Heart left ventricle (tissue), 16 donors: ENCODE results near the gene MAPK12. TPM values are rescaled to one million over a fixed set of nuclear protein-coding genes. Genes with fewer than 3 reads are reported as not detected.

ENCODE experiments used
- ATAC-seq, 4 donors: fragments of 200-7000 bp; cut with Tn5 transposase; one replicate each; pipeline ENCODE4 v1.9.1; 2020 to 2022; ENCODE audit warnings: moderate library complexity in 4 of 4, mild to moderate bottlenecking in 3 of 4, moderate number of reproducible peaks in 1 of 4
- DNase-seq, 5 donors: peaks; one replicate each; pipeline ENCODE4 v3.0.0-alpha.2; 2020
- H3K27ac ChIP-seq, 12 donors: fragments of 200-600 bp; sonication (generic) in 4 of 12; one replicate each; pipeline versions ENCODE4 v1.5.0 to v1.8.0; 2016 to 2022; ENCODE audit warnings: mild to moderate bottlenecking in 2 of 12
- H3K27me3 ChIP-seq, 9 donors: fragments of 200-600 bp; sonication (generic) in 2 of 9; one replicate each; pipeline versions ENCODE4 v1.5.1 to v1.8.0; 2016 to 2022; ENCODE audit warnings: mild to moderate bottlenecking in 3 of 9
- H3K36me3 ChIP-seq, 9 donors: fragments of 200-600 bp; sonication (generic) in 2 of 9; one replicate each; pipeline versions ENCODE4 v1.5.0 to v1.8.0; 2018 to 2022; ENCODE audit warnings: mild to moderate bottlenecking in 2 of 9
- H3K4me1 ChIP-seq, 12 donors: fragments of 200-600 bp; sonication (generic) in 4 of 12; one replicate each; pipeline versions ENCODE4 v1.5.0 to v1.8.0; 2016 to 2022; ENCODE audit warnings: mild to moderate bottlenecking in 3 of 12
- H3K4me3 ChIP-seq, 12 donors: fragments of 200-600 bp; sonication (generic) in 4 of 12; one replicate each; pipeline versions ENCODE4 v1.5.0 to v1.8.0; 2017 to 2022; ENCODE audit warnings: mild to moderate bottlenecking in 9 of 12, moderate library complexity in 4 of 12
- H3K9me3 ChIP-seq, 12 donors: fragments of 200-600 bp; sonication (generic) in 4 of 12; one replicate each; pipeline versions ENCODE4 v1.5.0 to v1.8.0; 2016 to 2022; ENCODE audit warnings: mild to moderate bottlenecking in 1 of 12
- CTCF ChIP-seq, 12 donors: fragments of 200-600 bp; sonication (generic) in 4 of 12; IDR thresholded peaks; one replicate each; pipeline versions ENCODE4 v1.5.0 to v1.8.0; 2018 to 2022; ENCODE audit warnings: antibody characterized with exemption in 12 of 12, mild to moderate bottlenecking in 5 of 12
- POLR2A ChIP-seq, 2 donors: fragments of 450-650 bp; IDR thresholded peaks; one replicate each; pipeline ENCODE4 v1.6.1; 2017; ENCODE audit warnings: antibody characterized with exemption in 2 of 2, mild to moderate bottlenecking in 2 of 2, moderate library complexity in 2 of 2
- WGBS, 4 donors: extraction: QIAGEN DNeasy Blood & Tissue Kit in 2 of 4; methylation state at CpG; one replicate each; pipeline versions ENCODE4 v1.1.5 to v1.1.7; 2013 to 2018; 5-methylcytosine and 5-hydroxymethylcytosine counted together
- intact Hi-C, 10 donors: fragments of 100-400 bp; cut with DNase I; formaldehyde crosslinking; loops; one replicate each; pipeline versions ENCODE4 v1.11.1 to v1.14.2; 2022
- polyA plus RNA-seq, 2 donors: library from polyadenylated mRNA; stranded (reverse); fragments of 200-250 nt; gene quantifications; one replicate each; pipeline ENCODE4 v1.2.3, GENCODE V29; 2013
- total RNA-seq, 9 donors: library from RNA; depleted of rRNA in 2 of 9; stranded (reverse); fragments of >200 nt in 2 of 9; fragmentation: NEBNext Ultra II Directional in 3 of 9; extraction: Animal tissue kit (Norgen Biotek cat#: 25700) in 3 of 9; gene quantifications; one replicate each; pipeline versions ENCODE4 v1.1.0 to v1.2.4, GENCODE V29; 2016 to 2023
- donor health status: ischemic (EF 13 %, LVEDD 7.1; RV severe dilation, severe dysfunction).
- donor health status: healthy with polysubstance abuse.
- donor health status: DM: no; HTN: yes; CAD: no.
- donor health status: DM: no; HTN: no; CAD: no.
- donor health status: ischemic (EF 25% LVEDD 6.9; RV normal size, moderate dysfunction).
- donor health status: ischemic (EF 25% LVEDD 5.7; RV mildly dilated, moderate dysfunction).
- donor health status: healthy.
- donor health status: DM: yes; HTN: yes; CAD: no.
- donor health status: ischemic (EF 35%, LVEDD 5.7; RV mildly dilated, moderate dysfunction).
- donor health status: nonischemic (EF 11% LVEDD 7.7; RV severe dilation, severe dysfunction).
- donor health status: DM: yes; HTN: yes; CAD: no.
- donor health status: PGD.
- donor health status: ischemic (EF 29% LVEDD 5.4; RV normal size, mild dysfunction).
- donor health status: nonischemic (EF 23%, LVEDD 6.1; RV moderate dilation, normal function).

Gene MAPK12
- total and polyA plus RNA-seq, 11 donors = 11.6 to 18.0 (median 15.5) TPM

GRCh38 chr22:50309601-50309991 is 48.1 kb upstream of the MAPK12 start:
- Histone ChIP-seq H3K9me3 (no peaks in the 10 kb centered on the region), H3K27me3 (no peaks in the 10 kb centered on the region), H3K4me1 (peaks cover 5 to 56% (median 37%) of the 10 kb centered on the region in 12 donors), H3K4me3 (no peak overlapping the region), H3K27ac (peak overlapping the region in 11 of 12 donors; percentile 74 to 95 (median 89)), H3K36me3 (no peaks in the 10 kb centered on the region)
- ATAC-seq (no peak), DNase-seq (peak in 3 of 5 donors; percentile 17 to 62 (median 20))
- TF ChIP-seq CTCF (IDR thresholded peaks at IDR 0.05) (no peak), POLR2A (IDR thresholded peaks at IDR 0.05) (no peak)
- WGBS, 4 donors = 72 to 86% (median 74%) methylated on average over 5 to 7 of the region's 7 CpGs
- intact Hi-C loops = loop anchor here in 2 of 10 donors (5.0 kb wide), 1 partner anchor 37 kb away; the partner anchor contains the start of gene MAPK11 (in 2 of the 2)

GRCh38 chr22:50308986-50309600 is 47.6 kb upstream of the MAPK12 start:
- H3K27me3 ChIP-seq = no peaks in the 10 kb centered on the region
- intact Hi-C loops = loop anchor here in 3 of 10 donors (1.0 to 5.0 kb wide), 2 partner anchors 18 to 37 kb away; partner anchors contain the start of genes MAPK11 (in 2 of the 3) and DENND6B (in 1 of the 3)
- H3K4me1 ChIP-seq = peaks cover 7 to 58% (median 41%) of the 10 kb centered on the region in 12 donors
- H3K9me3 ChIP-seq = no peaks in the 10 kb centered on the region
- DNase-seq = peak in 2 of 5 donors; percentile 32 to 38
- H3K36me3 ChIP-seq = no peaks in the 10 kb centered on the region
- WGBS, 4 donors = 36 to 51% (median 37%) methylated on average over 9 of the region's 9 CpGs
- ATAC-seq = no peak
- peak overlapping the region; percentile 74 to 95 (median 89) for H3K27ac ChIP-seq
- TF ChIP-seq POLR2A (IDR thresholded peaks at IDR 0.05) = no peak
- TF ChIP-seq CTCF (IDR thresholded peaks at IDR 0.05) = no peak
- H3K4me3 ChIP-seq = no peak overlapping the region

- Histone ChIP-seq H3K27me3 (no peaks in the 10 kb centered on the region), H3K9me3 (no peaks in the 10 kb centered on the region), H3K36me3 (no peaks in the 10 kb centered on the region), H3K4me1 (peaks cover 13 to 58% (median 46%) of the 10 kb centered on the region in 12 donors), H3K4me3 (peak overlapping the region in 8 of 12 donors; percentile 6 to 38 (median 31)), H3K27ac (peak overlapping the region; percentile 74 to 95 (median 89))
- intact Hi-C loops = loop anchor here in 3 of 10 donors (1.0 to 5.0 kb wide), 2 partner anchors 19 to 36 kb away; partner anchors contain the start of genes MAPK11 (in 2 of the 3) and DENND6B (in 1 of the 3)
- DNase-seq = peak; percentile 90 to 94 (median 93)
- TF ChIP-seq CTCF (IDR thresholded peaks at IDR 0.05) = no peak
- peak in 1 of 2 donors; percentile 30 for TF ChIP-seq POLR2A (IDR thresholded peaks at IDR 0.05)
- peak; percentile 45 to 75 (median 56) for ATAC-seq
- WGBS, 4 donors = 25 to 44% (median 38%) methylated on average over 6 to 7 of the region's 7 CpGs
Measured at GRCh38 chr22:50308597-50308935, 47.1 kb upstream of the MAPK12 start.

- H3K4me3 ChIP-seq = peak overlapping the region in 8 of 12 donors; percentile 6 to 38 (median 31)
Measured at GRCh38 chr22:50307890-50308596, 46.6 kb upstream of the MAPK12 start.

More at GRCh38 chr22:50307890-50308596, 46.6 kb upstream of the MAPK12 start:
- Histone ChIP-seq H3K36me3 (no peaks in the 10 kb centered on the region), H3K9me3 (no peaks in the 10 kb centered on the region), H3K27ac (peak overlapping the region; percentile 74 to 95 (median 89)), H3K4me1 (peaks cover 17 to 64% (median 51%) of the 10 kb centered on the region in 12 donors), H3K27me3 (no peaks in the 10 kb centered on the region)
- ATAC-seq (no peak), DNase-seq (peak in 3 of 5 donors; percentile 36 to 54 (median 45))
- WGBS, 4 donors = 18 to 39% (median 28%) methylated on average over 5 to 19 of the region's 19 CpGs
- intact Hi-C loops = loop anchor here in 3 of 10 donors (1.0 to 5.0 kb wide), 3 partner anchors 19 to 36 kb away; partner anchors contain the start of genes MAPK11 (in 2 of the 3) and DENND6B (in 1 of the 3)
- TF ChIP-seq POLR2A (IDR thresholded peaks at IDR 0.05) = no peak
- TF ChIP-seq CTCF (IDR thresholded peaks at IDR 0.05) = no peak
